ENCODE measurements around the gene FOXL1. TPM values are rescaled to one million over a fixed set of nuclear protein-coding genes. Genes with fewer than 3 reads are reported as not detected.

Gene FOXL1
- total RNA-seq, 2 experiments from 2014 or later = not detected

DNA sequence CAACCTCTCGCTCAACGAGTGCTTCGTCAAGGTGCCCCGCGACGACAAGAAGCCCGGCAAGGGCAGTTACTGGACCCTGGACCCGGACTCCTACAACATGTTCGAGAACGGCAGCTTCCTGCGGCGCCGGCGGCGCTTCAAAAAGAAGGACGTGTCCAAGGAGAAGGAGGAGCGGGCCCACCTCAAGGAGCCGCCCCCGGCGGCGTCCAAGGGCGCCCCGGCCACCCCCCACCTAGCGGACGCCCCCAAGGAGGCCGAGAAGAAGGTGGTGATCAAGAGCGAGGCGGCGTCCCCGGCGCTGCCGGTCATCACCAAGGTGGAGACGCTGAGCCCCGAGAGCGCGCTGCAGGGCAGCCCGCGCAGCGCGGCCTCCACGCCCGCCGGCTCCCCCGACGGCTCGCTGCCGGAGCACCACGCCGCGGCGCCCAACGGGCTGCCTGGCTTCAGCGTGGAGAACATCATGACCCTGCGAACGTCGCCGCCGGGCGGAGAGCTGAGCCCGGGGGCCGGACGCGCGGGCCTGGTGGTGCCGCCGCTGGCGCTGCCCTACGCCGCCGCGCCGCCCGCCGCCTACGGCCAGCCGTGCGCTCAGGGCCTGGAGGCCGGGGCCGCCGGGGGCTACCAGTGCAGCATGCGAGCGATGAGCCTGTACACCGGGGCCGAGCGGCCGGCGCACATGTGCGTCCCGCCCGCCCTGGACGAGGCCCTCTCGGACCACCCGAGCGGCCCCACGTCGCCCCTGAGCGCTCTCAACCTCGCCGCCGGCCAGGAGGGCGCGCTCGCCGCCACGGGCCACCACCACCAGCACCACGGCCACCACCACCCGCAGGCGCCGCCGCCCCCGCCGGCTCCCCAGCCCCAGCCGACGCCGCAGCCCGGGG is 10.4 kb upstream of the FOXL1 start:
- ChIA-PET POLR2A (no interaction called here), CTCF (interaction anchor here (1.1 kb wide), 1 partner anchor 730 kb away, joined by 3 read pairs; no protein-coding TSS in a partner anchor)
- H3K27ac Mint-ChIP-seq = no peak overlapping the region
- H3K9me3 Mint-ChIP-seq = no peaks in the 10 kb centered on the region
- H3K4me3 Mint-ChIP-seq = no peak overlapping the region
- DNase-seq = no peak
- TF ChIP-seq CTCF (IDR thresholded peaks at IDR 0.05) = no peak
- intact Hi-C loops (cut with micrococcal nuclease) = loop anchor here (10.0 kb wide), 1 partner anchor 197 kb away; no protein-coding TSS in a partner anchor
- no peak for ATAC-seq
- no peaks in the 10 kb centered on the region for H3K36me3 Mint-ChIP-seq (ENCODE audit: low read depth)
- H3K27me3 Mint-ChIP-seq = peaks cover 68% of the 10 kb centered on the region
- peaks cover 11% of the 10 kb centered on the region for H3K4me1 Mint-ChIP-seq (ENCODE audit: low read depth)

DNA sequence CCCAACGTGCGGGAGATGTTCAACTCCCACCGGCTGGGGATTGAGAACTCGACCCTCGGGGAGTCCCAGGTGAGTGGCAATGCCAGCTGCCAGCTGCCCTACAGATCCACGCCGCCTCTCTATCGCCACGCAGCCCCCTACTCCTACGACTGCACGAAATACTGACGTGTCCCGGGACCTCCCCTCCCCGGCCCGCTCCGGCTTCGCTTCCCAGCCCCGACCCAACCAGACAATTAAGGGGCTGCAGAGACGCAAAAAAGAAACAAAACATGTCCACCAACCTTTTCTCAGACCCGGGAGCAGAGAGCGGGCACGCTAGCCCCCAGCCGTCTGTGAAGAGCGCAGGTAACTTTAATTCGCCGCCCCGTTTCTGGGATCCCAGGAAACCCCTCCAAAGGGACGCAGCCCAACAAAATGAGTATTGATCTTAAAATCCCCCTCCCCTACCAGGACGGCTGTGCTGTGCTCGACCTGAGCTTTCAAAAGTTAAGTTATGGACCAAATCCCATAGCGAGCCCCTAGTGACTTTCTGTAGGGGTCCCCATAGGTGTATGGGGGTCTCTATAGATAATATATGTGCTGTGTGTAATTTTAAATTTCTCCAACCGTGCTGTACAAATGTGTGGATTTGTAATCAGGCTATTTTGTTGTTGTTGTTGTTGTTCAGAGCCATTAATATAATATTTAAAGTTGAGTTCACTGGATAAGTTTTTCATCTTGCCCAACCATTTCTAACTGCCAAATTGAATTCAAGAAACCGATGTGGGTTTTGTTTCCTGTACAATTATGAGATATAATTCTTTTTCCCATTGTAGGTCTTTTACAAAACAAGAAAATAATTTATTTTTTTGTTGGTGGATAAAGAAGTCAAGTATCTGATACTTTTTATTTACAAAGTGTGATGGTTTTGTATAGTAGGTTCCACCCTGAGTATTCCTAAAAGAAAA is 9.4 kb upstream of the FOXL1 start:
- intact Hi-C loops (cut with micrococcal nuclease) = loop anchor here (10.0 kb wide), 1 partner anchor 196 kb away; no protein-coding TSS in a partner anchor
- TF ChIP-seq CTCF (IDR thresholded peaks at IDR 0.05) = no peak
- no peak for ATAC-seq

DNA sequence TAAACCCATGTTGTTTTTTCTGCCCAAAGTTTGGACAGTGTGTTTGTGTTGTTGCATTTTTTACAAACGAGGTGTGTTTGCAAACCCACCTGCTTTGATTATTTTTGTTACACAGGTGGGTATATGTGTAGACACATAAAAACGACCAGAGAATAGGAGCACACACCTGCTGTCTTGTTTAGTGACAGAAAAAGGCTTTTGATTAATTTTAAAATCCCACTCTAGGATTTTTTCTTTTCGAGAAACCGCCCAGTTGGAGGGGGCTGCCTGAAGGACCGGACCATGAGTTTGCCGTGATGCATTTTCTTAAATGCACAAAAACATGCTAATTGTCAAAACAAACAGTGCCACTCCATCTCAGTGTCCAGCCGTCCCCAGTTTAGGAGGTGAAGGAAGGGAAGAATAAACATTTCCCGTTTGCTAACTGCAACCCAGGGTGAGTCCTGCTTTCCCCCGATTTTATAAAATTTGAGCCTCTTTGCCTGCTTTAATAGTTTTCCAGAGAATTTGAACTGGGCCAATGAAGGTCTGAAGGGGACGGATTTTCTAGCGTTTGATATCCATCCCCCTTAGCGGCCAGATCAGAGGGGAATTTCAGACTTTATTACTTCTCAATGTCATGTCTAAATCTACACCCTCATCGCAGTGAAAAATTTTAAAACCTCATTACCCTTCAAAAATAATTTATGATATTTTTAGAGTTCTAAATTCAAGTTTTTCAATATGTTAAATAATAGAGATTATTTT is 8.5 kb upstream of the FOXL1 start:
- Mint-ChIP-seq H3K9me3 (no peaks in the 10 kb centered on the region), H3K36me3 (ENCODE audit: low read depth) (no peaks in the 10 kb centered on the region), H3K27me3 (peaks cover 70% of the 10 kb centered on the region), H3K4me3 (no peak overlapping the region), H3K27ac (no peak overlapping the region), H3K4me1 (ENCODE audit: low read depth) (no peaks in the 10 kb centered on the region)
- no peak for TF ChIP-seq CTCF (IDR thresholded peaks at IDR 0.05)
- CTCF ChIA-PET = interaction anchor here (1.4 kb wide), 1 partner anchor 1067 kb away, joined by 4 read pairs; no protein-coding TSS in a partner anchor
- DNase-seq = no peak
- intact Hi-C loops (cut with micrococcal nuclease) = loop anchor here (10.0 kb wide), 1 partner anchor 195 kb away; no protein-coding TSS in a partner anchor
- ATAC-seq = no peak
- POLR2A ChIA-PET = no interaction called here

More for the DNA sequence above, 9.4 kb upstream of the FOXL1 start:
- DNase-seq = no peak
- CTCF ChIA-PET = no interaction called here
- Mint-ChIP-seq H3K4me1 (ENCODE audit: low read depth) (peaks cover 5% of the 10 kb centered on the region), H3K36me3 (ENCODE audit: low read depth) (no peaks in the 10 kb centered on the region), H3K27me3 (peaks cover 70% of the 10 kb centered on the region), H3K27ac (no peak overlapping the region), H3K4me3 (no peak overlapping the region), H3K9me3 (no peaks in the 10 kb centered on the region)
- POLR2A ChIA-PET = no interaction called here

- ATAC-seq (no peak), DNase-seq (no peak)
- no peak for TF ChIP-seq CTCF (IDR thresholded peaks at IDR 0.05)
- no peaks in the 10 kb centered on the region for H3K36me3 Mint-ChIP-seq (ENCODE audit: low read depth)
- no peaks in the 10 kb centered on the region for H3K9me3 Mint-ChIP-seq
- intact Hi-C loops (cut with micrococcal nuclease) = no loop called here
- ChIA-PET POLR2A (no interaction called here), CTCF (interaction anchor here (0.7 to 1.4 kb wide), 2 partner anchors 579 to 1066 kb away, joined by 3 to 4 read pairs; no protein-coding TSS in a partner anchor)
- H3K4me3 Mint-ChIP-seq = no peak overlapping the region
- H3K27me3 Mint-ChIP-seq = peaks cover 71% of the 10 kb centered on the region
- no peak overlapping the region for H3K27ac Mint-ChIP-seq
- no peaks in the 10 kb centered on the region for H3K4me1 Mint-ChIP-seq (ENCODE audit: low read depth)
Measured at GRCh38 chr16:86570558-86571529, 7.5 kb upstream of the FOXL1 start.
